ENCODE results near the gene TIFAB.

The TIFAB gene

DNA sequence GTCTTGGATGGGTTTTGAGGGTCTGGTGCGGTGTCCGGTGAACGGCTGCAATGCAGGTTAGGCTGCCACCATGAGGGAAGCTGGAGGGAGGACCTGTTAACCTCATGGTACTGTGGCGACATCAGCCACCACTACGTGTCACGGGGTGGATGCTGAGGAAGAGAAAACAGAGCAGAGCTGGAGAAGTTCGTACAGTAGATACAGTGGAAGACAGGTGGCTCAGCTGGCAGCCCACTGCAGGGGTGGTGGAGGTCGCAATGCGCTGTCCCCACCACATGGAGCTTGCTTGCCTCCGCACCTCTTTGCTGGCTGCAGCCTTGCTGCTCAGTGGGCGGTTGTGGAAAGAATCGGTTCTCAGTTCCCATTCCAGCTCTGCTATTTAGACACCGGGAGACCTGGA is 7.8 kb downstream of the TIFAB start:
- H3K4me3 ChIP-seq (replicated peaks; ENCODE audit: low read depth, low read length), result no peak overlapping the region
- TF ChIP-seq, protein P1, sequence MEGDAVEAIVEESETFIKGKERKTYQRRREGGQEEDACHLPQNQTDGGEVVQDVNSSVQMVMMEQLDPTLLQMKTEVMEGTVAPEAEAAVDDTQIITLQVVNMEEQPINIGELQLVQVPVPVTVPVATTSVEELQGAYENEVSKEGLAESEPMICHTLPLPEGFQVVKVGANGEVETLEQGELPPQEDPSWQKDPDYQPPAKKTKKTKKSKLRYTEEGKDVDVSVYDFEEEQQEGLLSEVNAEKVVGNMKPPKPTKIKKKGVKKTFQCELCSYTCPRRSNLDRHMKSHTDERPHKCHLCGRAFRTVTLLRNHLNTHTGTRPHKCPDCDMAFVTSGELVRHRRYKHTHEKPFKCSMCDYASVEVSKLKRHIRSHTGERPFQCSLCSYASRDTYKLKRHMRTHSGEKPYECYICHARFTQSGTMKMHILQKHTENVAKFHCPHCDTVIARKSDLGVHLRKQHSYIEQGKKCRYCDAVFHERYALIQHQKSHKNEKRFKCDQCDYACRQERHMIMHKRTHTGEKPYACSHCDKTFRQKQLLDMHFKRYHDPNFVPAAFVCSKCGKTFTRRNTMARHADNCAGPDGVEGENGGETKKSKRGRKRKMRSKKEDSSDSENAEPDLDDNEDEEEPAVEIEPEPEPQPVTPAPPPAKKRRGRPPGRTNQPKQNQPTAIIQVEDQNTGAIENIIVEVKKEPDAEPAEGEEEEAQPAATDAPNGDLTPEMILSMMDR (IDR thresholded peaks at IDR 0.05; ENCODE audit: low read depth, low read length, missing control alignments), result no peak
- no peak for DNase-seq (ENCODE audit: extremely low read depth, low read depth)

DNA sequence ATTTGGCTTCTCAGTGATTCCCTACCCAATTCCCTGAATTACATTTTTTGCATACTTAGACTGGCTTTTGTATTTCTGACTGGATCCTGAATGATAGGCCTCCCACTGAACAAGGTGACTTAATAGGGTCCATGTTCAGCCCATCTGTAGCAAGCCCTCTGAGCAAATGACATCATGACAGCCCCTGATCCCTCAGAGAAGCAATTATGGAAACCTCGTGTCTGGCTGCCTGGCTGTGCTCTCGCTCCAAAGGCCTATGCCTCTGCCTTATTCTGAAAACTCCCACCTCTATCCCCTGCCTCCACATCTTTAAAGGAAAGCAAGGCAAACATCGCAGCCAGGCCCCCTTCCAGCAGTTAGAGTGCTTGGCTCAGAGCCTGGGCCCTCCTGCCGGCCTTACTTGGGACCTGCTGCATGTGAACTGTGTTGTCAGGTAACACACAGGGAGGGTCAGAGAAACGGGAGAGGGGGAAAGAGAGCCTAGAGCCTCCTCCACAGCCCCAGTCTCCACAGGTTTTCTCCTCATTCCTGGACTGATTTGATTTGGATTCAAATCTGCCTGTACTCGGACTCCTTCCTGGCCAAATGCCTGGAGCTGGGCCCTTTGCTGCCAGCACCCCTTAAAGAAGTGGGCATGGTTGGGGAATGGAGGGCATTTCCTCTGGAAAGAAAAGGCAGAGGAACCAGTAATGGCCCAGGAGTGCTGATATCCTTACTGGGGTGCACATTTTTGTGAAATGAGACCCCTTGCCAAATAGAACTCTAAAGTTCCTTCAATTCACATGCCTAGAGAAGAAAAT is 8.8 kb downstream of the TIFAB start:
- DNase-seq (ENCODE audit: extremely low read depth, low read depth), result no peak
- TF ChIP-seq, protein P1 (IDR thresholded peaks at IDR 0.05; ENCODE audit: low read depth, low read length, missing control alignments), result no peak
- no peak overlapping the region for H3K4me3 ChIP-seq (replicated peaks; ENCODE audit: low read depth, low read length)

DNA sequence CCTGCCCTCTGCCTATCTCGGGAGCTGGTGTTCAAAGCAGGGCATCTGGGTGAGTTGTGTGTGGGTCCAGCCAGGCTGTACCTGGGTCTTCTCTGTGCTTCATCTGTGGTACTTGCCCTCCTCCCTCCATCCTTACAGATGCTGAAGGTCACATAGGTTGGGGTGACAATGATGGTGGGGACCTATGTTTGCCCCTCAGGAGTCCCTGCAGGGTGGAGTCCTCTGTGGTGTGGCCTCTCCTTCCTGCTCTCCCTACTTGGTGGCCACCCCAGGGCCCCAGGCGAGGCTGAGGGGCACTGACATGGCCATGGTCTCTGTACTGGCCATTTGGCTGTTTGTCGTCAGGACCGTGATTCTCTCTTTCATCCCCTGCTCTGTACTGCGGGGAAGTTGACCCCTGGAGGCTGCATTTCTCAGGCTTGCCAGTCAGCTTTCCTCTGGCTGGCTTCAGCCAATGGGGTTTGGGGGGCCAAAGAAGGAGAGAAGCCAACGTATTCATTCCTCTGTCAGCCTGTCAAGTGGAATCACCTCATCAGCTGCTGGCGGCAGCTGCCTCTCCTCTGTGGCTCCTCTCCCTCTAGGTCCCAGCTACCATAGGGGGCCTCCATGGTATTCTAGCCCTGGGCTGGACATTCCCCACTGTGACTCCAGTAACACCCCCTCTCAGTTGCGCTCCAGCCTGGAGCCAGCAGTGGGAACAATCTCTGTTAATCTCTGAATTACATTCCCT is 9.6 kb downstream of the TIFAB start:
- DNase-seq (ENCODE audit: extremely low read depth, low read depth), result no peak
- TF ChIP-seq, protein P1 (IDR thresholded peaks at IDR 0.05; ENCODE audit: low read depth, low read length, missing control alignments), result no peak
- no peak overlapping the region for H3K4me3 ChIP-seq (replicated peaks; ENCODE audit: low read depth, low read length)

DNA sequence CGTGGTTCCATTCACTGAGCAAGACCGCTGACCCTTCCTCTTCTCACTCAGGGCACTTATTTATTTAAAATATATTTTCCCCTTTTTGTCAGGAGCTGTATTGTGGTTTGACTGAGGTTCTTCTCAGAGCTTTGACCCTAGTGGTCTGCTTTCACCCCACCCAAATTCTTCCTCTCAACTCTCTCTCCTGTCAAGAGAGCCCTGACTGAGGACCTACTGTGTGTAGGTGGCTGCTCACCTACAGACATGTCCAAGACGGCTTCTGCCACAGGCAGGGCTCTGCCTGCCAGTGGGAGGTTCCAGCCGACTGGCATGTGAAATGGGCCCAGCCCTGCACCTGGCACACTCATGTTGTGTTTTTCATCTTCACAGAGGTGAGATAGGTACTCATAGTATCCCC is 10.2 kb downstream of the TIFAB start:
- H3K4me3 ChIP-seq (replicated peaks; ENCODE audit: low read depth, low read length), result no peak overlapping the region
- DNase-seq (ENCODE audit: extremely low read depth, low read depth), result no peak
- TF ChIP-seq, protein P1 (IDR thresholded peaks at IDR 0.05; ENCODE audit: low read depth, low read length, missing control alignments), result no peak

DNA sequence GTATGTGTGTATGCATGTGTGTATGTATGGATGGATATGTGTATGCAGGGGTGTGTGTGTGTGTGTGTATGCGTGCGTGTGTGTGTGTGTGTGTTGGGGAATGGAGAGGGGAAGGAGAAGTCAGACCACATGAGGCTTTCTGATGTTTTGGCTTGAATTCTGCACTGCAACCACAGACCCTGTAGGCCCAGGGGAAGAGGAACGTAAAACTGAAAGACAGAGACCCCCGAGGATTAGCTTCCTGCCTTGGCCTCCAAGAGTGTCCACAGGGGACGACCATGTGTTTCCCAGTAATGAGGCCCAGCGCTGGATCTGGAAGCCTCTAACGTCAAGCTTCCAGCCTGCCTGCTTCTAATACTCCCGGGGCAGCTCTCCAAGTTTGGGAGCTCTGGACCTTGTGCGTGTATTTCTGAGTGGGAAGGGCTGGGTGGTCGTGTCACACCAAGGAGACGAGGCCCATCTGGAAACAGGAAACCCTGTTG is 10.8 kb downstream of the TIFAB start:
- no peak overlapping the region for H3K4me3 ChIP-seq (replicated peaks; ENCODE audit: low read depth, low read length)
- DNase-seq (ENCODE audit: extremely low read depth, low read depth), result no peak
- TF ChIP-seq, protein P1 (IDR thresholded peaks at IDR 0.05; ENCODE audit: low read depth, low read length, missing control alignments), result no peak

DNA sequence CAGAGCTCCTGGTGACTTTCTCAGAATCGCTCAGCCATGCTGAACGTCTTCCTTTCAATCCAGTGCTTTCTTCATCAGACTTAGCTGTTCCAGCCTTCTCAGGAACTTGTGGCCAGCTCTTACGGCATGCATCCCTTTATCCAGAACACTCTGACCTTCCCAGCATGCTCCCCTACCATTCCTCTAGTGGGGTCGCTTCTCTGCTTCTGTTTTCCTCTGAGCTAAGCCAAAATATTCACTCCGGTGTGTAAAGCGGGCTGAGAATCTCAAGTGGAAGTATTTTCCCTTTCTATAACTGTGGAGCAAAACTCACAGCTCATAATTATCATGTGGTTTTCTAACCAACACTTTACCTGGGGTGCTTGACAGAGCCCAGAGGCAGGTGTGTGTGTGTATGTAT is 11.2 kb downstream of the TIFAB start:
- TF ChIP-seq, protein P1 (IDR thresholded peaks at IDR 0.05; ENCODE audit: low read depth, low read length, missing control alignments), result no peak
- DNase-seq (ENCODE audit: extremely low read depth, low read depth), result no peak
- no peak overlapping the region for H3K4me3 ChIP-seq (replicated peaks; ENCODE audit: low read depth, low read length)

Measured in HFF-Myc (cell line).